Effector memory CD8-positive, alpha-beta T cell (primary cell): ENCODE data around the gene CDK5RAP1.
"Not testable (repeated sequence)": the region's sequence is repeated elsewhere in the genome, so short reads cannot be mapped to it uniquely, and the experiment has no call there.

ENCODE experiments used
- ATAC-seq: fragments of 150-1000 bp; cut with Tn5 transposase; replicated peaks from 2 replicates; pipeline ENCODE4 v1.10.0; 2021; ENCODE audit warnings: mild to moderate bottlenecking, moderate library complexity
- DNase-seq, 3 experiments: peaks; one replicate each; pipeline ENCODE4 v3.0.0; 2021
- H3K27ac Mint-ChIP-seq, 2 donors: one replicate each; pipeline ENCODE4 v1.8.0; 2022; ENCODE audit warnings: mild to moderate bottlenecking in 2 of 2, mixed read lengths in 2 of 2, moderate library complexity in 2 of 2
- H3K27me3 Mint-ChIP-seq, 2 donors: one replicate each; pipeline ENCODE4 v1.8.0; 2022; ENCODE audit warnings: mixed read lengths in 2 of 2
- H3K36me3 Mint-ChIP-seq: one replicate; pipeline ENCODE4 v1.8.0; 2022; ENCODE audit warnings: mild to moderate bottlenecking, moderate library complexity, mixed read lengths; ENCODE audit not compliant: insufficient read depth
- H3K4me1 Mint-ChIP-seq, 2 donors: one replicate each; pipeline ENCODE4 v1.8.0; 2022; ENCODE audit warnings: low read depth in 2 of 2, mixed read lengths in 2 of 2
- H3K4me3 Mint-ChIP-seq, 2 donors: one replicate each; pipeline ENCODE4 v1.8.0; 2022; ENCODE audit warnings: mild to moderate bottlenecking in 2 of 2, mixed read lengths in 2 of 2, moderate library complexity in 2 of 2
- H3K9me3 Mint-ChIP-seq, 2 donors: one replicate each; pipeline ENCODE4 v1.8.0; 2022; ENCODE audit warnings: mixed read lengths in 2 of 2

Gene CDK5RAP1

GRCh38 chr20:33437141-33437911 lies 36.0 kb upstream of the CDK5RAP1 start:
- no peak overlapping the region for H3K4me3 Mint-ChIP-seq
- no peaks in the 10 kb centered on the region for H3K27me3 Mint-ChIP-seq
- peaks cover 14% of the 10 kb centered on the region for H3K36me3 Mint-ChIP-seq
- no peak for ATAC-seq
- H3K9me3 Mint-ChIP-seq = no peaks in the 10 kb centered on the region
- H3K27ac Mint-ChIP-seq = no peak overlapping the region
- peaks cover 0 to 2% of the 10 kb centered on the region in 2 donors for H3K4me1 Mint-ChIP-seq
- DNase-seq = no peak

- no peak for ATAC-seq
- H3K4me3 Mint-ChIP-seq = no peak overlapping the region
- no peaks in the 10 kb centered on the region for H3K9me3 Mint-ChIP-seq
- DNase-seq = no peak
- no peaks in the 10 kb centered on the region for H3K27me3 Mint-ChIP-seq
- H3K4me1 Mint-ChIP-seq = no peaks in the 10 kb centered on the region
- no peak overlapping the region for H3K27ac Mint-ChIP-seq
- peaks cover 14% of the 10 kb centered on the region for H3K36me3 Mint-ChIP-seq
Measured at GRCh38 chr20:33434434-33434833, 33.1 kb upstream of the CDK5RAP1 start.

GRCh38 chr20:33433465-33434234 lies 32.3 kb upstream of the CDK5RAP1 start:
- H3K4me1 Mint-ChIP-seq = no peaks in the 10 kb centered on the region
- H3K27ac Mint-ChIP-seq = no peak overlapping the region
- H3K27me3 Mint-ChIP-seq = no peaks in the 10 kb centered on the region
- peaks cover 14% of the 10 kb centered on the region for H3K36me3 Mint-ChIP-seq
- H3K9me3 Mint-ChIP-seq = no peaks in the 10 kb centered on the region
- ATAC-seq (no peak), DNase-seq (no peak)
- H3K4me3 Mint-ChIP-seq = no peak overlapping the region

GRCh38 chr20:33431797-33432381 lies 30.6 kb upstream of the CDK5RAP1 start:
- DNase-seq (no peak), ATAC-seq (no peak)
- H3K27ac Mint-ChIP-seq = no peak overlapping the region
- no peaks in the 10 kb centered on the region for H3K4me1 Mint-ChIP-seq
- H3K36me3 Mint-ChIP-seq = peaks cover 11% of the 10 kb centered on the region
- H3K9me3 Mint-ChIP-seq = no peaks in the 10 kb centered on the region
- H3K27me3 Mint-ChIP-seq = no peaks in the 10 kb centered on the region
- no peak overlapping the region for H3K4me3 Mint-ChIP-seq

- not testable (repeated sequence) for H3K27me3 Mint-ChIP-seq, H3K4me1 Mint-ChIP-seq, ATAC-seq, H3K36me3 Mint-ChIP-seq, DNase-seq, H3K9me3 Mint-ChIP-seq, H3K27ac Mint-ChIP-seq, H3K4me3 Mint-ChIP-seq
Measured at GRCh38 chr20:33423875-33424274, 22.6 kb upstream of the CDK5RAP1 start.

GRCh38 chr20:33423141-33423834 lies 22.0 kb upstream of the CDK5RAP1 start:
- H3K4me3 Mint-ChIP-seq = no peak overlapping the region
- H3K27me3 Mint-ChIP-seq = no peaks in the 10 kb centered on the region
- no peaks in the 10 kb centered on the region for H3K36me3 Mint-ChIP-seq
- H3K9me3 Mint-ChIP-seq = no peaks in the 10 kb centered on the region
- H3K4me1 Mint-ChIP-seq = no peaks in the 10 kb centered on the region
- peak overlapping the region in 1 of 2 donors; percentile 73 for H3K27ac Mint-ChIP-seq
- DNase-seq = no peak
- ATAC-seq = no peak

- Mint-ChIP-seq H3K4me1 (no peaks in the 10 kb centered on the region), H3K27ac (no peak overlapping the region), H3K27me3 (no peaks in the 10 kb centered on the region), H3K9me3 (no peaks in the 10 kb centered on the region), H3K4me3 (no peak overlapping the region), H3K36me3 (peaks cover 4% of the 10 kb centered on the region)
- DNase-seq (no peak), ATAC-seq (no peak)
Measured at GRCh38 chr20:33419140-33419974, 18.0 kb upstream of the CDK5RAP1 start.

- peaks cover 4% of the 10 kb centered on the region for H3K36me3 Mint-ChIP-seq
- DNase-seq = no peak
- no peak for ATAC-seq
- H3K9me3 Mint-ChIP-seq = no peaks in the 10 kb centered on the region
- H3K4me3 Mint-ChIP-seq = no peak overlapping the region
- no peak overlapping the region for H3K27ac Mint-ChIP-seq
- no peaks in the 10 kb centered on the region for H3K4me1 Mint-ChIP-seq
- no peaks in the 10 kb centered on the region for H3K27me3 Mint-ChIP-seq
Measured at GRCh38 chr20:33418033-33418432, 16.7 kb upstream of the CDK5RAP1 start.

- Mint-ChIP-seq H3K27ac (no peak overlapping the region), H3K9me3 (no peaks in the 10 kb centered on the region), H3K36me3 (peaks cover 4% of the 10 kb centered on the region), H3K4me3 (no peak overlapping the region), H3K4me1 (no peaks in the 10 kb centered on the region), H3K27me3 (no peaks in the 10 kb centered on the region)
- ATAC-seq (no peak), DNase-seq (no peak)
Measured at GRCh38 chr20:33415948-33416347, 14.6 kb upstream of the CDK5RAP1 start.

GRCh38 chr20:33412484-33412838 lies 11.1 kb upstream of the CDK5RAP1 start:
- H3K4me3 Mint-ChIP-seq = no peak overlapping the region
- no peak for DNase-seq

GRCh38 chr20:33411711-33412483 lies 10.6 kb upstream of the CDK5RAP1 start:
- Mint-ChIP-seq H3K4me3 (no peak overlapping the region), H3K9me3 (no peaks in the 10 kb centered on the region), H3K36me3 (peaks cover 7% of the 10 kb centered on the region), H3K27ac (peak overlapping the region in 1 of 2 donors; percentile 15), H3K27me3 (no peaks in the 10 kb centered on the region), H3K4me1 (peaks cover 0 to 12% of the 10 kb centered on the region in 2 donors)
- DNase-seq (no peak), ATAC-seq (no peak)

More at GRCh38 chr20:33412484-33412838, 11.1 kb upstream of the CDK5RAP1 start:
- H3K4me1 Mint-ChIP-seq = peaks cover 0 to 11% of the 10 kb centered on the region in 2 donors
- H3K36me3 Mint-ChIP-seq = peaks cover 4% of the 10 kb centered on the region
- no peaks in the 10 kb centered on the region for H3K27me3 Mint-ChIP-seq
- peak overlapping the region in 1 of 2 donors; percentile 15 for H3K27ac Mint-ChIP-seq
- H3K9me3 Mint-ChIP-seq = no peaks in the 10 kb centered on the region
- no peak for ATAC-seq

GRCh38 chr20:33411242-33411641 lies 9.9 kb upstream of the CDK5RAP1 start:
- H3K4me1 Mint-ChIP-seq = peaks cover 0 to 12% of the 10 kb centered on the region in 2 donors
- no peak for DNase-seq
- H3K27ac Mint-ChIP-seq = peak overlapping the region in 1 of 2 donors; percentile 61
- ATAC-seq = no peak
- no peak overlapping the region for H3K4me3 Mint-ChIP-seq
- no peaks in the 10 kb centered on the region for H3K27me3 Mint-ChIP-seq
- H3K36me3 Mint-ChIP-seq = peaks cover 9% of the 10 kb centered on the region
- no peaks in the 10 kb centered on the region for H3K9me3 Mint-ChIP-seq
